AG10803 (cell line): Measurements from ENCODE around the gene RALGAPB.
"Not testable (repeated sequence)": the region's sequence is repeated elsewhere in the genome, so short reads cannot be mapped to it uniquely, and the experiment has no call there.

ENCODE experiments used
- DNase-seq: peaks from one replicate; pipeline ENCODE4 v3.0.0; 2010; ENCODE audit warnings: low read depth
- H3K4me3 ChIP-seq: 2 replicates; pipeline ENCODE4 v1.5.1; 2011; ENCODE audit warnings: mild to moderate bottlenecking, low read length, control low read depth
- TF ChIP-seq, protein P1 (sequence below): conservative IDR thresholded peaks from 2 replicates; pipeline ENCODE4 v1.5.1; 2011; ENCODE audit warnings: mild to moderate bottlenecking, low read length, control low read depth, inconsistent platforms

Gene RALGAPB

DNA sequence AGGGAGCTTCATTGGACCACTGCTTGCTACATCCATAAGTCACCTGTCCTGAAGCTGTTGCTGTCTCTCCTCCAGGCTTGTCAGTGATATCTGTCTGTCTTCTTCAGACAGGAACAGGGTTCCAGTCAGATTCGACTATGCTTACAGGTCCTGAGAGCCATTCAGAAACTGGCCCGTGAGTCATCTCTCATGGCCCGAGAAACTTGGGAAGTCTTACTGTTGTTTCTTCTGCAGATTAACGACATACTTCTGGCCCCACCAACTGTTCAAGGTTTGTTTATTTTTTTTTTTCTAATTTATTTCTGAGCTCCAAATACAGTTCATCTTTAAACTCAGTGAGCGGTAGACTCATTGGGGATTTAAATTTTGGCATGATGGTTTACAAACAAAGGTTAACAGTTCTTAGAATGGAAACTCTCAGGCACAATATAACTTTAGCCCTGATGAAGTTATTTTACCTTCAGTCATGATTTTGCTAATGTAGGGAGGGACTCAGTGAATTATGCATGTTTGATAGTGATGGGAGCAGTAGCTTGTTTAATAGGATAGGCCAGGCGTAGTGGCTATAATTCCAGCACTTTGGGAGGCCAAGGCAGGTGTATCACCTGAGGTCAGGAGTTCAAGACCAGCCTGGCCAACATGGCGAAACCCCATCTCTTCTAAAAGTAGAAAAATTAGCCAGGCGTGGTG is 24.7 kb downstream of the RALGAPB start:
- no peak overlapping the region for H3K4me3 ChIP-seq
- TF ChIP-seq, protein P1, sequence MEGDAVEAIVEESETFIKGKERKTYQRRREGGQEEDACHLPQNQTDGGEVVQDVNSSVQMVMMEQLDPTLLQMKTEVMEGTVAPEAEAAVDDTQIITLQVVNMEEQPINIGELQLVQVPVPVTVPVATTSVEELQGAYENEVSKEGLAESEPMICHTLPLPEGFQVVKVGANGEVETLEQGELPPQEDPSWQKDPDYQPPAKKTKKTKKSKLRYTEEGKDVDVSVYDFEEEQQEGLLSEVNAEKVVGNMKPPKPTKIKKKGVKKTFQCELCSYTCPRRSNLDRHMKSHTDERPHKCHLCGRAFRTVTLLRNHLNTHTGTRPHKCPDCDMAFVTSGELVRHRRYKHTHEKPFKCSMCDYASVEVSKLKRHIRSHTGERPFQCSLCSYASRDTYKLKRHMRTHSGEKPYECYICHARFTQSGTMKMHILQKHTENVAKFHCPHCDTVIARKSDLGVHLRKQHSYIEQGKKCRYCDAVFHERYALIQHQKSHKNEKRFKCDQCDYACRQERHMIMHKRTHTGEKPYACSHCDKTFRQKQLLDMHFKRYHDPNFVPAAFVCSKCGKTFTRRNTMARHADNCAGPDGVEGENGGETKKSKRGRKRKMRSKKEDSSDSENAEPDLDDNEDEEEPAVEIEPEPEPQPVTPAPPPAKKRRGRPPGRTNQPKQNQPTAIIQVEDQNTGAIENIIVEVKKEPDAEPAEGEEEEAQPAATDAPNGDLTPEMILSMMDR = no peak
- no peak for DNase-seq

DNA sequence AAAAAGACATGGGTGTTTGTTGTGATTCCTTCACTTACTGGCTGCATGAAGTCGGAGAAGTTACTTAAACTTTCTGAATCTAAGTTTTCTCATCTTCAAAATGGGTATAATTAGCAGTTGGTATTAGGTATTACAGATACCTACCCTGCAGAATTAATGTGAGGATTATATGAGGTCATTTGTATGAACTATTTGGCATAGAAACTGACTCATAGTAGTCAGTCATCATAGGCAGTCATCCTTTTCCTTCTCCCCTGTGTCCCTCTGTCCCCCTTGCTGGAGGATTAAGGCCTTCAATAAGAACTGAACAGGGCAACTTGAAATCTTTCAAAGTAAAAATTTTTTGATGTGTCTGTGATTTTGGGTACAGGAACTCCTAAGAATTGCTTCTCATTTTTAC is 26.3 kb downstream of the RALGAPB start:
- DNase-seq = no peak
- TF ChIP-seq, protein P1 = no peak
- no peak overlapping the region for H3K4me3 ChIP-seq

DNA sequence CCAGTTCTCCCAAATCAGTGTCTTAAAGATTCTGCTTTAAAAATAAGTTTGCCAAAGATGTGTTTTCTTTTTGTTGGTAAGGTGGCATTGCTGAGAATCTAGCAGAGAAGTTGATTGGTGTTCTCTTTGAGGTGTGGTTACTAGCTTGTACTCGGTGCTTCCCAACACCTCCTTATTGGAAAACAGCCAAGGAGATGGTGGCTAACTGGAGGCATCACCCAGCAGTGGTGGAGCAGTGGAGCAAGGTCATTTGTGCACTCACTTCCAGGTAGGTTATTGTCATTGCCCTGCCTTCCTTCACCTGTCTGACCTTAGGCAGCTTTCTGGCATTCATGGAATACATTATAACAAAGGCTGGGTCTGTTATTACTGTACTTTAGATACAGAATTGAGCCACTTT is 26.7 kb downstream of the RALGAPB start:
- no peak overlapping the region for H3K4me3 ChIP-seq
- no peak for DNase-seq
- TF ChIP-seq, protein P1 = no peak

DNA sequence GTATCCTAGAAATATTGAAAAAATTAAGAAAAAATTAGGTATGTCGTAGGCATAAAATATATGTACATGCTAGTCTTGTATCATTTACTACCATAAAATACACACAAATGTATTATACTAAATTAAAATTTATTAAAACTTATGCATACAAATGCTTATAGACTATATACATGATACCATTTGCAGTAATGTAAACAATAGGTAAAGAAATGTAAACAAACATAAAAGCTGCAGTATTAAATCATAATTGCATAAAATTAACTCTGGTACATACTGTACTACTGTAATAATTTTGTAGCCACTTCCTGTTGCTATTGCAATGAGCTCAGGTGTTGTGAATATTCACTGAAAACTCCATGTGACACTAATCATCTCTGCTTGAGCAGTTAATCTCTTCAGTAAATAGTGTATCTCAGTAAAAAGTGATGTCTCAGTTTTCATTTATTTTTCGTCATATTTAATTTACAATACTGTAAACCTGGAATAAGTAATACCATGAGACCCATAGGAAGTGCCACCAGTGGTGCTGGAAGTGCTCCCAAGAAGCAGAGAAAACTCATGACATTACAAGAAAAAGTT is 29.3 kb downstream of the RALGAPB start:
- no peak overlapping the region for H3K4me3 ChIP-seq
- TF ChIP-seq, protein P1 = no peak
- no peak for DNase-seq

DNA sequence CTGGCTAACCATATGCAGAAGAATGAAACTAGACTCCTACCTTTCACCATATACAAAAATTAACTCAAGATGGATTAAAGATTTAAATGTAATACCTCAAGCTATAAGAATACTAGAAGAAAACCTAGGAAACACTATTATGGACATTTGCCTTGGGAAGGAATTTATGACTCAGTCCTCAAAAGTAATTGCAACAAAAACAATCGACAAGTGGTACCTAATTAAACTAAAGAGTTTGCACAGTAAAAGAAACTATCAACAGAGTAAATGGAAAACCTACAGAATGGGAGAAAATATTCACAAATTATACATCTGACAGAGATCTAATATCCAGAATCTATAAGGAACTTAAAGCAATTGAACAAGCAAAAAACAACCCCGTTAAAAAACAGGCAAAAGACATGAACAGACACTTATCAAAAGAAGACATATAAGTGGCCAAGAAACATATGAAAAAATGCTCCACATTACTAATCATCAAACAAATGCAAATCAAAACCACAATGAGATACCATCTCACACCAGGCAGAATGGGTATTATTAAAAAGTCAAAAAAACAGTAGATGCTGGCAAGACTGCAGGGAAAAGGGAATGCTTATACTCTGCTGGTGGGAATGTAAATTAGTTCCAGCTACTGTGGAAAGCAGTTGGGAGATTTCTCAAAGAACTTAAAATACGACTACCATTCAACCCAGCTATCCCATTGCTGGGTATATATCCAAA is 31.9 kb downstream of the RALGAPB start:
- DNase-seq = no peak
- TF ChIP-seq, protein P1 = no peak
- H3K4me3 ChIP-seq = no peak overlapping the region

DNA sequence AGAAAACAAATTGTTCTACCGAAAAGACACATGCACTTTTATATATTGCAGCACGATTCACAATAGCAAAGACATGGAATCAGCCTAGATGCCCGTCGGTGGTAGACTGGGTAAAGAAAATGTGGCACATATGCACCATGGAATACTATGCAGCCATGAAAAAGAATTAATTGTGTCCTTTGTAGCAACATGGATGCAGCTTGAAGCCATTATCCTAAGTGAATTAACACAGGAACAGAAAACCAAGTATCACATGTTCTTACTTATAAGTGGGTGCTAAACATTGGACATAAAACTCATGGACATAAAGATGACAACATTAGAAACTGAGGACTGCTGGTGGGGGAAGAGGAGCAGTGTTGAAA is 32.4 kb downstream of the RALGAPB start:
- TF ChIP-seq, protein P1 = no peak
- H3K4me3 ChIP-seq = no peak overlapping the region
- no peak for DNase-seq

DNA sequence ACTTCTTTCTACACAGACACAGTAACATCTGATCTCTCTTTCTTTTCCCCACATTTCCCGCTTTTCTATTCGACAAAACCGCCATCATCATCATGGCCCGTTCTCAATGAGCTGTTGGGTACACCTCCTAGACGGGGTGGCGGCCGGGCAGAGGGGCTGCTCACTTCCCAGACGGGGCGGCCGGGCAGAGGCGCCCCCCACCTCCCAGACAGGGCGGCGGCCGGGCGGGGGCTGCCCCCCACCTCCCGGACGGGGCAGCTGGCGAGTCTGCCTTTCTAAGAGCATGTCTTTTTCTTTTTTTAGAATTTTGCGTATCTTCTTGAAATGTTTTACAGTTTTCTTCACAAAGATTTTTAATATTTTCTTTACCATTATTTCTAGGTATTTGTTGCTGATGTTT is 39.1 kb downstream of the RALGAPB start:
- H3K4me3 ChIP-seq, DNase-seq: not testable (repeated sequence)
